GM21576 (cell line): ENCODE results near the gene LENEP.

Experiments used
- ATAC-seq: cut with Tn5 transposase; IDR thresholded peaks from one replicate; pipeline ENCODE4 v1.9.1; 2021; ENCODE audit warnings: mild to moderate bottlenecking, moderate library complexity; ENCODE audit not compliant: unreplicated experiment

LENEP gene

GRCh38 chr1:154998201-154998780 lies 4.9 kb downstream of the LENEP start:
- no peak for ATAC-seq

GRCh38 chr1:154998818-154999570 lies 5.6 kb downstream of the LENEP start:
- ATAC-seq, result no peak

- ATAC-seq, result no peak
Measured at GRCh38 chr1:154999571-155000410, 6.4 kb downstream of the LENEP start.

- no peak for ATAC-seq
Measured at GRCh38 chr1:155000411-155000725, 7.0 kb downstream of the LENEP start.

GRCh38 chr1:155000726-155001424 lies 7.5 kb downstream of the LENEP start:
- ATAC-seq, result peak; percentile 45

GRCh38 chr1:155001425-155001674 lies 8.0 kb downstream of the LENEP start:
- peak; percentile 11 for ATAC-seq

- peak; percentile 46 for ATAC-seq
Measured at GRCh38 chr1:155001675-155002463, 8.5 kb downstream of the LENEP start.

GRCh38 chr1:155002464-155003226 lies 9.3 kb downstream of the LENEP start, which contains the start of gene ZBTB7B:
Gene ZBTB7B, plus strand, starts transcription at chr1:155002802. Its CDS starts 11,859 bp downstream, at chr1:155014661.
- ATAC-seq, result no peak

GRCh38 chr1:155003227-155003765 lies 9.9 kb downstream of the LENEP start:
- ATAC-seq, result no peak

GRCh38 chr1:155003766-155004351 lies 10.5 kb downstream of the LENEP start:
- no peak for ATAC-seq

GRCh38 chr1:155004352-155005075 lies 11.1 kb downstream of the LENEP start:
- ATAC-seq, result no peak

- ATAC-seq, result no peak
Measured at GRCh38 chr1:155005076-155006011, 12.0 kb downstream of the LENEP start.

- ATAC-seq, result no peak
Measured at GRCh38 chr1:155006601-155007101, 13.3 kb downstream of the LENEP start.

GRCh38 chr1:155007251-155007828 lies 14.0 kb downstream of the LENEP start:
- no peak for ATAC-seq

GRCh38 chr1:155008015-155008941 lies 14.9 kb downstream of the LENEP start:
- no peak for ATAC-seq

GRCh38 chr1:155009221-155009711 lies 15.9 kb downstream of the LENEP start:
- ATAC-seq, result no peak
